Hepatocyte (in vitro differentiated cells): ENCODE data around the gene NELFB. TPM values are rescaled to one million over a fixed set of nuclear protein-coding genes. Genes with fewer than 3 reads are reported as not detected.

Experiments used
- DNase-seq: peaks from one replicate; pipeline ENCODE4 v3.0.0-alpha.2; 2016; ENCODE audit warnings: low spot score
- H2AFZ ChIP-seq: fragments of 200-600 bp; sonication (generic); 2 replicates; pipeline ENCODE4 v1.6.0; 2016; ENCODE audit warnings: antibody characterized with exemption, mild to moderate bottlenecking
- H3K27ac ChIP-seq: fragments of 200-600 bp; sonication (generic); 2 replicates; pipeline ENCODE4 v1.5.1; 2016; ENCODE audit warnings: mild to moderate bottlenecking
- H3K27me3 ChIP-seq: fragments of 200-600 bp; sonication (generic); 2 replicates; pipeline ENCODE4 v1.6.1; 2016
- H3K36me3 ChIP-seq: fragments of 200-600 bp; sonication (generic); replicated peaks from 2 replicates; pipeline ENCODE4 v1.5.1; 2016; ENCODE audit warnings: low read depth; ENCODE audit not compliant: insufficient read depth
- H3K4me1 ChIP-seq: fragments of 200-600 bp; sonication (generic); 2 replicates; pipeline ENCODE4 v1.5.1; 2016; ENCODE audit warnings: mild to moderate bottlenecking, moderate library complexity; ENCODE audit not compliant: insufficient read depth
- H3K4me2 ChIP-seq: fragments of 200-600 bp; sonication (generic); 2 replicates; pipeline ENCODE4 v1.6.0; 2016
- H3K4me3 ChIP-seq: fragments of 200-600 bp; sonication (generic); 2 replicates; pipeline ENCODE4 v1.5.1; 2016; ENCODE audit warnings: mild to moderate bottlenecking
- H3K79me2 ChIP-seq: fragments of 200-600 bp; sonication (generic); 2 replicates; pipeline ENCODE4 v1.6.0; 2017; ENCODE audit warnings: mild to moderate bottlenecking
- H3K9me2 ChIP-seq: fragments of 200-600 bp; sonication (generic); replicated peaks from 2 replicates; pipeline ENCODE4 v1.6.0; 2017; ENCODE audit warnings: mild to moderate bottlenecking; ENCODE audit not compliant: insufficient read depth
- H3K9me3 ChIP-seq: fragments of 200-600 bp; sonication (generic); 2 replicates; pipeline ENCODE4 v1.5.1; 2016; ENCODE audit warnings: low read depth, mild to moderate bottlenecking
- H4K20me1 ChIP-seq: fragments of 200-600 bp; sonication (generic); 2 replicates; pipeline ENCODE4 v1.6.0; 2016; ENCODE audit warnings: mild to moderate bottlenecking; ENCODE audit not compliant: insufficient read depth, poor library complexity, severe bottlenecking
- CTCF ChIP-seq: fragments of 200-600 bp; sonication (generic); IDR thresholded peaks from 2 replicates; pipeline ENCODE4 v1.5.1; 2016; ENCODE audit warnings: antibody characterized with exemption, mild to moderate bottlenecking; ENCODE audit not compliant: poor library complexity
- EZH2 ChIP-seq: fragments of 200-600 bp; sonication (generic); IDR thresholded peaks from 2 replicates; pipeline ENCODE4 v1.6.1; 2016; ENCODE audit warnings: antibody characterized with exemption, mild to moderate bottlenecking, borderline replicate concordance
- EZH2phosphoT487 ChIP-seq: fragments of 200-600 bp; sonication (generic); IDR thresholded peaks from one replicate; pipeline ENCODE4 v1.6.1; 2018; ENCODE audit warnings: antibody characterized with exemption, mild to moderate bottlenecking, low read depth, moderate library complexity; ENCODE audit not compliant: unreplicated experiment, severe bottlenecking
- WGBS: methylation state at CpG from one replicate; pipeline ENCODE4 v1.1.6; 2016; ENCODE audit warnings: low lambda C conversion rate; ENCODE audit errors: missing lambda C conversion rate; 5-methylcytosine and 5-hydroxymethylcytosine counted together
- polyA plus RNA-seq: library from polyadenylated mRNA; unstranded; fragments of >200 nt; fragmentation: Nextera tagmentation; extraction: Ambion mirVana; gene quantifications from 2 replicates; pipeline ENCODE4 v1.2.1, GENCODE V29; 2016
- total RNA-seq: library from RNA; depleted of rRNA; stranded (reverse); fragments of >200 nt; gene quantifications from 2 replicates; pipeline ENCODE4 v1.2.3, GENCODE V29; 2014

Gene NELFB
- total and polyA plus RNA-seq, 2 experiments from 2014 or later, result 41.4 to 63.5 TPM

- H3K9me3 ChIP-seq, result no peaks in the 10 kb centered on the region
- peaks cover 26% of the 10 kb centered on the region for H3K79me2 ChIP-seq
- 88% methylated on average over 38 of the region's 40 CpGs for WGBS
- no peaks in the 10 kb centered on the region for H3K9me2 ChIP-seq
- H3K4me3 ChIP-seq, result no peak overlapping the region
- H2AFZ ChIP-seq, result no peak overlapping the region
- H3K27me3 ChIP-seq, result no peaks in the 10 kb centered on the region
- H3K27ac ChIP-seq, result no peak overlapping the region
- H4K20me1 ChIP-seq, result no peaks in the 10 kb centered on the region
- H3K4me2 ChIP-seq, result peak overlapping the region; percentile 82
- DNase-seq, result no peak
- TF ChIP-seq EZH2, result no peak
- no peak for TF ChIP-seq CTCF
- no peak for TF ChIP-seq EZH2phosphoT487
- peaks cover 41% of the 10 kb centered on the region for H3K4me1 ChIP-seq
- H3K36me3 ChIP-seq, result no peaks in the 10 kb centered on the region
These were observed 21.0 kb upstream of the NELFB start for GRCh38 chr9:137234055-137234697.

GRCh38 chr9:137234758-137235423 is 20.2 kb upstream of the NELFB start:
- DNase-seq, result no peak
- Histone ChIP-seq H3K4me3 (no peak overlapping the region), H3K36me3 (no peaks in the 10 kb centered on the region), H3K4me1 (peaks cover 40% of the 10 kb centered on the region), H3K9me3 (no peaks in the 10 kb centered on the region), H3K4me2 (peak overlapping the region; percentile 82), H4K20me1 (no peaks in the 10 kb centered on the region), H3K79me2 (peaks cover 33% of the 10 kb centered on the region), H3K9me2 (no peaks in the 10 kb centered on the region), H3K27ac (no peak overlapping the region), H2AFZ (no peak overlapping the region), H3K27me3 (no peaks in the 10 kb centered on the region)
- TF ChIP-seq EZH2 (no peak), CTCF (no peak), EZH2phosphoT487 (no peak)
- 85% methylated on average over 17 of the region's 18 CpGs for WGBS

GRCh38 chr9:137235424-137236237 is 19.5 kb upstream of the NELFB start:
- H4K20me1 ChIP-seq, result no peaks in the 10 kb centered on the region
- H3K4me3 ChIP-seq, result no peak overlapping the region
- H3K27ac ChIP-seq, result peak overlapping the region; percentile 57

More at GRCh38 chr9:137235424-137236237, 19.5 kb upstream of the NELFB start:
- no peaks in the 10 kb centered on the region for H3K9me2 ChIP-seq
- H2AFZ ChIP-seq, result no peak overlapping the region
- H3K4me2 ChIP-seq, result peak overlapping the region; percentile 82
- no peaks in the 10 kb centered on the region for H3K27me3 ChIP-seq
- H3K36me3 ChIP-seq, result no peaks in the 10 kb centered on the region
- peak; percentile 5 for TF ChIP-seq CTCF
- no peak for TF ChIP-seq EZH2phosphoT487
- 83% methylated on average over 29 of the region's 35 CpGs for WGBS
- peaks cover 33% of the 10 kb centered on the region for H3K79me2 ChIP-seq
- no peak for DNase-seq
- no peaks in the 10 kb centered on the region for H3K9me3 ChIP-seq
- H3K4me1 ChIP-seq, result peaks cover 33% of the 10 kb centered on the region
